SK-N-SH (cell line): ENCODE results near the gene MT1F. TPM values are rescaled to one million over a fixed set of nuclear protein-coding genes. Genes with fewer than 3 reads are reported as not detected.

ENCODE experiments used
- CTCF ChIA-PET: fragments of 300-600, 350-600 bp; formaldehyde crosslinking; extraction: SDS; loops from one replicate; lab custom pipeline; 2021; lab: Yijun Ruan, JAX
- POLR2A ChIA-PET: fragments of 350-600 bp; sonication (Branson Sonifier 250); formaldehyde crosslinking; extraction: SDS; loops from one replicate; lab custom pipeline; 2020; ENCODE audit warnings: antibody characterized with exemption, inconsistent platforms; lab: Yijun Ruan, JAX
- DNase-seq: peaks from one replicate; pipeline ENCODE4 v3.0.0; 2012
- H2AFZ ChIP-seq: fragments of 200-600 bp; sonication (generic); 2 replicates; pipeline ENCODE4 v1.8.1; 2016; ENCODE audit warnings: antibody characterized with exemption, mild to moderate bottlenecking, low read depth
- H3F3A ChIP-seq: fragments of 200-600 bp; sonication (generic); replicated peaks from 2 replicates; pipeline ENCODE3; 2016; ENCODE audit warnings: antibody characterized with exemption, mild to moderate bottlenecking; ENCODE audit not compliant: insufficient read depth
- H3K27ac ChIP-seq, 2 experiments: fragments of 200-500 bp in 1 of 2; fragments of 200-600 bp in 1 of 2; sonication (Bioruptor generic) in 1 of 2; sonication (generic), shearing (Covaris generic) in 1 of 2; 2 replicates each; pipeline versions ENCODE4 v1.5.1 to v1.6.1; 2014 to 2016; ENCODE audit warnings: low read depth in 2 of 2, inconsistent platforms in 1 of 2, low read length in 1 of 2, mild to moderate bottlenecking in 1 of 2, mixed read lengths in 1 of 2
- H3K27me3 ChIP-seq: fragments of 200-600 bp; sonication (generic), shearing (Covaris generic); 2 replicates; pipeline ENCODE4 v1.6.1; 2016; ENCODE audit warnings: mixed run types; ENCODE audit not compliant: insufficient read depth
- H3K36me3 ChIP-seq, 2 experiments: fragments of 200-500 bp in 1 of 2; fragments of 200-600 bp in 1 of 2; sonication (Bioruptor generic) in 1 of 2; sonication (generic) in 1 of 2; replicated peaks in 1 of 2; 2 replicates each; pipeline versions ENCODE3 to v1.5.1; 2014 to 2016; ENCODE audit warnings: low read length in 1 of 2, mild to moderate bottlenecking in 1 of 2; ENCODE audit not compliant: insufficient read depth in 2 of 2, control insufficient read depth in 1 of 2
- H3K4me1 ChIP-seq, 2 experiments: fragments of 200-500 bp in 1 of 2; fragments of 200-600 bp in 1 of 2; sonication (Bioruptor generic) in 1 of 2; sonication (generic), shearing (Covaris generic) in 1 of 2; 2 replicates each; pipeline versions ENCODE4 v1.5.1 to v1.6.1; 2014 to 2016; ENCODE audit warnings: low read depth in 1 of 2, low read length in 1 of 2, mixed run types in 1 of 2; ENCODE audit not compliant: insufficient read depth in 2 of 2, control insufficient read depth in 1 of 2
- H3K4me2 ChIP-seq: fragments of 200-600 bp; sonication (generic), shearing (Covaris generic); 2 replicates; pipeline ENCODE4 v1.6.1; 2017; ENCODE audit warnings: mixed run types
- H3K4me3 ChIP-seq, 2 experiments: fragments of 200-500 bp in 1 of 2; fragments of 200-600 bp in 1 of 2; sonication (Bioruptor generic) in 1 of 2; sonication (generic), shearing (Covaris generic) in 1 of 2; 2 replicates each; pipeline versions ENCODE4 v1.5.1 to v1.8.1; 2014 to 2016; ENCODE audit warnings: low read depth in 2 of 2, inconsistent platforms in 1 of 2, low read length in 1 of 2, mild to moderate bottlenecking in 1 of 2, mixed read lengths in 1 of 2, moderate library complexity in 1 of 2
- H3K79me2 ChIP-seq: fragments of 200-600 bp; sonication (generic); 2 replicates; pipeline ENCODE4 v1.8.1; 2017; ENCODE audit warnings: mild to moderate bottlenecking; ENCODE audit not compliant: insufficient read depth
- H3K9ac ChIP-seq: fragments of 200-600 bp; sonication (generic); 2 replicates; pipeline ENCODE4 v1.6.1; 2017; ENCODE audit warnings: mixed run types
- H3K9me2 ChIP-seq: fragments of 200-600 bp; sonication (generic); 2 replicates; pipeline ENCODE4 v1.6.1; 2017; ENCODE audit warnings: mixed run types
- H3K9me3 ChIP-seq: fragments of 200-600 bp; sonication (generic); 2 replicates; pipeline ENCODE4 v1.6.1; 2017; ENCODE audit warnings: mixed run types, mild to moderate bottlenecking, moderate library complexity
- H4K20me1 ChIP-seq: fragments of 200-600 bp; sonication (generic); 2 replicates; pipeline ENCODE4 v1.6.1; 2017; ENCODE audit warnings: mild to moderate bottlenecking, mixed run types; ENCODE audit not compliant: insufficient read depth
- CHD2 ChIP-seq: fragments of 150-350 bp; IDR thresholded peaks from 2 replicates; pipeline ENCODE4 v1.6.1; 2018; ENCODE audit warnings: low read length; ENCODE audit not compliant: partially characterized antibody
- EZH2phosphoT487 ChIP-seq: fragments of 200-600 bp; sonication (generic); IDR thresholded peaks from 2 replicates; pipeline ENCODE4 v1.6.1; 2017; ENCODE audit warnings: low read depth, mixed run types, mild to moderate bottlenecking, antibody characterized with exemption, moderate library complexity, borderline replicate concordance
- MEF2A ChIP-seq: IDR thresholded peaks from 2 replicates; pipeline ENCODE4 v1.4.0; 2012; ENCODE audit warnings: low read depth, borderline replicate concordance
- NFIC ChIP-seq: IDR thresholded peaks from 2 replicates; pipeline ENCODE4 v1.4.0; 2012; ENCODE audit warnings: borderline replicate concordance
- SIN3A ChIP-seq: IDR thresholded peaks from 2 replicates; pipeline ENCODE4 v1.6.1; 2012; ENCODE audit warnings: low read depth, mild to moderate bottlenecking, low read length, moderate library complexity, borderline replicate concordance
- WGBS: methylation state at CpG from one replicate; pipeline ENCODE4 v1.1.6; 2017; ENCODE audit warnings: low lambda C conversion rate; 5-methylcytosine and 5-hydroxymethylcytosine counted together
- polyA plus RNA-seq, 3 experiments: library from polyadenylated mRNA; depleted of rRNA; stranded (reverse); fragments of >200 nt; gene quantifications; 2 replicates each; pipeline ENCODE4 v1.2.3, GENCODE V29; 2012
- TF ChIP-seq, protein P1 (sequence below): fragments of 200-600 bp; sonication (generic); IDR thresholded peaks from 2 replicates; pipeline ENCODE4 v1.6.1; 2017; ENCODE audit warnings: antibody characterized with exemption, mild to moderate bottlenecking, moderate library complexity
- TF ChIP-seq, protein P2 (sequence below): IDR thresholded peaks from 2 replicates; pipeline ENCODE4 v1.4.0; 2012; ENCODE audit warnings: low read depth
- TF ChIP-seq, protein P3 (sequence below): IDR thresholded peaks from 2 replicates; pipeline ENCODE4; 2012
- TF ChIP-seq, protein P4 (sequence below): fragments of 150-350 bp; IDR thresholded peaks from 2 replicates; pipeline ENCODE4 v1.6.1; 2016; ENCODE audit warnings: mild to moderate bottlenecking, low read depth, low read length

The MT1F gene
- polyA plus RNA-seq, 1 of the 3 experiments (the other 2 are of a cell fraction) = 13.0 TPM

DNA sequence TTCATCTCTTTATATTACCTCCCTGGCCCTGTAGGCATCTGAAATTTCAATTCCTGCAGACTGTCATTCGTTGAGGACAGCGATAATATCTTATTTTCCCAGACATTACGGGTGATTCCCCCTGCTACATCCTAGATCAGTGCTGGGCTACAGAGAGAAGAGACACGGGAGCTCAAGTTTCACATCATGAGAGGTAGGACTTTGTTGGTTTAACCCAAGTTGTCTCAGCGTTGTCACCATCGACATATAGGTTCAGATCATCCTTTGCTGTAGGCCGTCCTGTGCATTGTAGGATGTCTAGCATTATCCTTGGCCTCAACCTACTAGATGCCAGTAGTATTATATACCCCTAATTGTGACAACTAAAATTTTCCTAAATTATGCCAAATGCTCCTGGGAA lies 43.8 kb downstream of the MT1F start:
- Histone ChIP-seq H3K79me2 (no peaks in the 10 kb centered on the region), H3K4me1 (no peaks in the 10 kb centered on the region; a peak in 1 of 4 replicates), H3K9me2 (no peaks in the 10 kb centered on the region), H3K4me2 (no peak overlapping the region), H4K20me1 (no peaks in the 10 kb centered on the region), H2AFZ (peak overlapping the region; percentile 19; the same call in 1 of the 2 replicates), H3K27ac (no peak overlapping the region), H3K36me3 (no peaks in the 10 kb centered on the region), H3K4me3 (no peak overlapping the region), H3F3A (no peaks in the 10 kb centered on the region), H3K9ac (no peak overlapping the region), H3K27me3 (no peaks in the 10 kb centered on the region), H3K9me3 (no peaks in the 10 kb centered on the region)
- ChIA-PET POLR2A (no interaction called here), CTCF (interaction anchor here (0.8 to 5.3 kb wide), 45 partner anchors 9 to 1237 kb away, joined by 3 to 138 read pairs (median 5); partner anchors contain the start of genes MT1X and POLR2C)
- no peak for DNase-seq
- TF ChIP-seq, protein P1, sequence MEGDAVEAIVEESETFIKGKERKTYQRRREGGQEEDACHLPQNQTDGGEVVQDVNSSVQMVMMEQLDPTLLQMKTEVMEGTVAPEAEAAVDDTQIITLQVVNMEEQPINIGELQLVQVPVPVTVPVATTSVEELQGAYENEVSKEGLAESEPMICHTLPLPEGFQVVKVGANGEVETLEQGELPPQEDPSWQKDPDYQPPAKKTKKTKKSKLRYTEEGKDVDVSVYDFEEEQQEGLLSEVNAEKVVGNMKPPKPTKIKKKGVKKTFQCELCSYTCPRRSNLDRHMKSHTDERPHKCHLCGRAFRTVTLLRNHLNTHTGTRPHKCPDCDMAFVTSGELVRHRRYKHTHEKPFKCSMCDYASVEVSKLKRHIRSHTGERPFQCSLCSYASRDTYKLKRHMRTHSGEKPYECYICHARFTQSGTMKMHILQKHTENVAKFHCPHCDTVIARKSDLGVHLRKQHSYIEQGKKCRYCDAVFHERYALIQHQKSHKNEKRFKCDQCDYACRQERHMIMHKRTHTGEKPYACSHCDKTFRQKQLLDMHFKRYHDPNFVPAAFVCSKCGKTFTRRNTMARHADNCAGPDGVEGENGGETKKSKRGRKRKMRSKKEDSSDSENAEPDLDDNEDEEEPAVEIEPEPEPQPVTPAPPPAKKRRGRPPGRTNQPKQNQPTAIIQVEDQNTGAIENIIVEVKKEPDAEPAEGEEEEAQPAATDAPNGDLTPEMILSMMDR = no peak
- TF ChIP-seq, protein P2, sequence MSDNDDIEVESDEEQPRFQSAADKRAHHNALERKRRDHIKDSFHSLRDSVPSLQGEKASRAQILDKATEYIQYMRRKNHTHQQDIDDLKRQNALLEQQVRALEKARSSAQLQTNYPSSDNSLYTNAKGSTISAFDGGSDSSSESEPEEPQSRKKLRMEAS = no peak
- no peak for TF ChIP-seq SIN3A
- TF ChIP-seq NFIC = no peak
- TF ChIP-seq EZH2phosphoT487 = no peak
- WGBS = 85% methylated on average over 7 of the region's 7 CpGs

DNA sequence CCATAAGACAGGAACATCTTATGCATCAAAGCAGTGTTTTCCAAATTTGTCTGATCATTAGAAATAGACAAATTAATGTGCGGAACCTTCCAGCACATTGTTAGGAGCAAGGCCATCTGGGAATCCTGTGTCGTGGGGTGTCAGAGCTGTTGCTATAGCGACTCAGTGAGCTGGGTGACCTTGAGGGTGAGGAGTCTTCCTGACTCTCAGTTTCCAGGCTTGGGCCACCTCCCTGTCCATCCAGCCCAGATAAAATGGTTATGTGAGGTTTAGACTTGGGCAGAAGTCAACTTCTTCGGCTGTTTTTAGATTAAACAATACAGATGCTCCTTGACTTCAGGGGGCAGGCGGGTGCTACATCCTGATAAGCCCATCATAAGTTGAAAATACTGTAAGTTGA lies 45.1 kb downstream of the MT1F start:
- H3K36me3 ChIP-seq = no peaks in the 10 kb centered on the region
- no peak overlapping the region for H3K4me2 ChIP-seq
- no peak for DNase-seq
- H4K20me1 ChIP-seq = no peaks in the 10 kb centered on the region
- POLR2A ChIA-PET = no interaction called here
- H3K79me2 ChIP-seq = no peaks in the 10 kb centered on the region
- H3K9ac ChIP-seq = no peak overlapping the region
- H3K4me3 ChIP-seq = no peak overlapping the region
- 0 out of 2 replicates have a peak overlapping the region, but pooled peaks have one; percentile 70 for H2AFZ ChIP-seq
- no peak overlapping the region for H3K27ac ChIP-seq
- H3K9me2 ChIP-seq = no peaks in the 10 kb centered on the region
- WGBS = 84% methylated on average over 5 of the region's 5 CpGs
- no peaks in the 10 kb centered on the region; a peak in 1 of 4 replicates for H3K4me1 ChIP-seq
- H3K27me3 ChIP-seq = no peaks in the 10 kb centered on the region
- CTCF ChIA-PET = interaction anchor here (0.6 to 5.3 kb wide), 29 partner anchors 12 to 1238 kb away, joined by 3 to 138 read pairs (median 6); partner anchors contain the start of genes MT1X and MT3
- H3F3A ChIP-seq = no peaks in the 10 kb centered on the region
- TF ChIP-seq MEF2A (no peak), CHD2 (no peak)
- TF ChIP-seq, protein P3, sequence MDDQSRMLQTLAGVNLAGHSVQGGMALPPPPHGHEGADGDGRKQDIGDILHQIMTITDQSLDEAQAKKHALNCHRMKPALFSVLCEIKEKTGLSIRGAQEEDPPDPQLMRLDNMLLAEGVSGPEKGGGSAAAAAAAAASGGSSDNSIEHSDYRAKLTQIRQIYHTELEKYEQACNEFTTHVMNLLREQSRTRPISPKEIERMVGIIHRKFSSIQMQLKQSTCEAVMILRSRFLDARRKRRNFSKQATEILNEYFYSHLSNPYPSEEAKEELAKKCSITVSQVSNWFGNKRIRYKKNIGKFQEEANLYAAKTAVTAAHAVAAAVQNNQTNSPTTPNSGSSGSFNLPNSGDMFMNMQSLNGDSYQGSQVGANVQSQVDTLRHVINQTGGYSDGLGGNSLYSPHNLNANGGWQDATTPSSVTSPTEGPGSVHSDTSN = no peak
- TF ChIP-seq, protein P4, sequence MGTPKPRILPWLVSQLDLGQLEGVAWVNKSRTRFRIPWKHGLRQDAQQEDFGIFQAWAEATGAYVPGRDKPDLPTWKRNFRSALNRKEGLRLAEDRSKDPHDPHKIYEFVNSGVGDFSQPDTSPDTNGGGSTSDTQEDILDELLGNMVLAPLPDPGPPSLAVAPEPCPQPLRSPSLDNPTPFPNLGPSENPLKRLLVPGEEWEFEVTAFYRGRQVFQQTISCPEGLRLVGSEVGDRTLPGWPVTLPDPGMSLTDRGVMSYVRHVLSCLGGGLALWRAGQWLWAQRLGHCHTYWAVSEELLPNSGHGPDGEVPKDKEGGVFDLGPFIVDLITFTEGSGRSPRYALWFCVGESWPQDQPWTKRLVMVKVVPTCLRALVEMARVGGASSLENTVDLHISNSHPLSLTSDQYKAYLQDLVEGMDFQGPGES = no peak
- no peaks in the 10 kb centered on the region for H3K9me3 ChIP-seq

Other genes with a start within 250 kb of the MT1F start
- gene AMFR, start 232.4 kb upstream of the MT1F start, polyA plus RNA-seq (2012; rRNA removed) = 52.9 and 65.3 TPM in 2 replicates
- 42.2 and 45.5 TPM in 2 replicates for gene NUDT21, start 206.6 kb upstream of the MT1F start, polyA plus RNA-seq (2012; rRNA removed)
- 29.9 and 35.6 TPM in 2 replicates for gene OGFOD1, start 206.4 kb upstream of the MT1F start, polyA plus RNA-seq (2012; rRNA removed)
- 74.3 and 93.5 TPM in 2 replicates for gene BBS2, start 137.9 kb upstream of the MT1F start, polyA plus RNA-seq (2012; rRNA removed)
- not detected in 2 replicates for gene MT4, start 92.9 kb upstream of the MT1F start, polyA plus RNA-seq (2012; rRNA removed)
- 0.43 TPM in 1 of 2 replicates, not detected in the other for gene MT3, start 68.4 kb upstream of the MT1F start, polyA plus RNA-seq (2012; rRNA removed)
- 79.9 and 133 TPM in 2 replicates for gene MT2A, start 49.4 kb upstream of the MT1F start, polyA plus RNA-seq (2012; rRNA removed)
- 106 and 205 TPM in 2 replicates for gene MT1E, start 32.2 kb upstream of the MT1F start, polyA plus RNA-seq (2012; rRNA removed)
- gene MT1M, start 25.3 kb upstream of the MT1F start, polyA plus RNA-seq (2012; rRNA removed) = 0.45 and 1.3 TPM in 2 replicates
- 3.5 and 5.4 TPM in 2 replicates for gene MT1A, start 19.3 kb upstream of the MT1F start, polyA plus RNA-seq (2012; rRNA removed)
- not detected in 2 replicates for gene MT1B, start 6.1 kb upstream of the MT1F start, polyA plus RNA-seq (2012; rRNA removed)
- 0.50 and 1.2 TPM in 2 replicates for gene MT1G, start 10.1 kb downstream of the MT1F start, polyA plus RNA-seq (2012; rRNA removed)
- not detected in 2 replicates for gene MT1H, start 11.9 kb downstream of the MT1F start, polyA plus RNA-seq (2012; rRNA removed)
- 202 and 213 TPM in 2 replicates for gene MT1X, start 24.5 kb downstream of the MT1F start, polyA plus RNA-seq (2012; rRNA removed)
- gene NUP93, start 72.2 kb downstream of the MT1F start, polyA plus RNA-seq (2012; rRNA removed) = 41.5 and 43.1 TPM in 2 replicates
- not detected in 2 replicates for gene SLC12A3, start 207.2 kb downstream of the MT1F start, polyA plus RNA-seq (2012; rRNA removed)